HepG2 (cell line): ENCODE data around the gene PMFBP1. TPM values are rescaled to one million over a fixed set of nuclear protein-coding genes. Genes with fewer than 3 reads are reported as not detected.
A peak's percentile ranks its signal among the peaks of the same experiment; 100 is the strongest.

ENCODE experiments used
- CENPBD1 ChIP-seq: sonication (generic); formaldehyde crosslinking; IDR thresholded peaks from 2 replicates; pipeline ENCODE4 v1.8.0; 2022; ENCODE audit warnings: missing genetic modification reagents, low read depth, mild to moderate bottlenecking, borderline replicate concordance
- CREB1 ChIP-seq, 2 experiments: fragments of 450-650 bp in 1 of 2; IDR thresholded peaks; 2 replicates each; pipeline ENCODE4 v1.6.1; 2016 to 2017; ENCODE audit warnings: control low read depth in 1 of 2, mild to moderate bottlenecking in 1 of 2, missing compliant biosample characterization in 1 of 2, missing genetic modification characterization in 1 of 2
- GLI4 ChIP-seq: sonication (generic); formaldehyde crosslinking; IDR thresholded peaks from 2 replicates; pipeline ENCODE4 v1.5.1; 2020; ENCODE audit warnings: missing genetic modification reagents, mild to moderate bottlenecking, moderate library complexity, borderline replicate concordance
- HMG20A ChIP-seq: IDR thresholded peaks from 2 replicates; pipeline ENCODE4 v1.6.1; 2016; ENCODE audit warnings: borderline replicate concordance
- HMG20B ChIP-seq: conservative IDR thresholded peaks from 2 replicates; pipeline ENCODE4 v1.6.1; 2016; ENCODE audit warnings: missing genetic modification reagents, missing compliant biosample characterization
- IRF1 ChIP-seq: sonication (generic); formaldehyde crosslinking; IDR thresholded peaks from 2 replicates; pipeline ENCODE4 v1.4.0; 2020; ENCODE audit warnings: low read depth, mild to moderate bottlenecking, missing genetic modification reagents
- PHF21A ChIP-seq: sonication (generic); formaldehyde crosslinking; IDR thresholded peaks from 2 replicates; pipeline ENCODE4 v1.5.0; 2020; ENCODE audit warnings: mild to moderate bottlenecking, missing genetic modification reagents
- PHF5A ChIP-seq: IDR thresholded peaks from one replicate; pipeline ENCODE4 v1.6.1; 2018; ENCODE audit warnings: low read depth, missing genetic modification reagents; ENCODE audit not compliant: unreplicated experiment
- PRPF4 ChIP-seq: fragments of 200-400 bp; formaldehyde crosslinking; IDR thresholded peaks from 2 replicates; pipeline ENCODE4 v1.6.1; 2016; ENCODE audit warnings: low read length, low read depth; ENCODE audit not compliant: poor library complexity, severe bottlenecking
- REL ChIP-seq: sonication (generic); formaldehyde crosslinking; conservative IDR thresholded peaks from 2 replicates; pipeline ENCODE4 v1.8.0; 2022; ENCODE audit warnings: mild to moderate bottlenecking, missing genetic modification reagents, moderate library complexity
- TAF1 ChIP-seq: sonication (generic); formaldehyde crosslinking; IDR thresholded peaks from 2 replicates; pipeline ENCODE4 v1.4.0; 2020; ENCODE audit warnings: missing genetic modification reagents
- TCF7 ChIP-seq: sonication (generic); IDR thresholded peaks from 2 replicates; pipeline ENCODE4 v1.6.1; 2016; ENCODE audit warnings: antibody characterized with exemption, low read depth
- ZFAT ChIP-seq: sonication (generic); formaldehyde crosslinking; conservative IDR thresholded peaks from 2 replicates; pipeline ENCODE4 v1.8.1; 2023; ENCODE audit warnings: missing genetic modification reagents, inconsistent platforms
- ZNF160 ChIP-seq: sonication (generic); formaldehyde crosslinking; IDR thresholded peaks from 2 replicates; pipeline ENCODE4 v1.8.0; 2022; ENCODE audit warnings: mild to moderate bottlenecking, inconsistent platforms, missing genetic modification reagents
- ZNF337 ChIP-seq: sonication (generic); formaldehyde crosslinking; IDR thresholded peaks from 2 replicates; pipeline ENCODE4 v1.5.1; 2020; ENCODE audit warnings: missing genetic modification reagents, low read depth, mild to moderate bottlenecking, borderline replicate concordance
- ZNF484 ChIP-seq: sonication (generic); formaldehyde crosslinking; IDR thresholded peaks from 2 replicates; pipeline ENCODE4 v1.5.1; 2020; ENCODE audit warnings: mild to moderate bottlenecking, low read depth, missing genetic modification reagents, borderline replicate concordance
- ZNF572 ChIP-seq: sonication (generic); formaldehyde crosslinking; IDR thresholded peaks from 2 replicates; pipeline ENCODE4 v1.5.1; 2020; ENCODE audit warnings: mild to moderate bottlenecking, missing genetic modification reagents
- ZNF75D ChIP-seq: sonication (generic); formaldehyde crosslinking; IDR thresholded peaks from 2 replicates; pipeline ENCODE4 v1.8.1; 2023; ENCODE audit warnings: missing genetic modification reagents, mild to moderate bottlenecking, borderline replicate concordance
- ZNF776 ChIP-seq: sonication (generic); formaldehyde crosslinking; IDR thresholded peaks from 2 replicates; pipeline ENCODE4 v1.4.0; 2020; ENCODE audit warnings: mild to moderate bottlenecking, missing genetic modification reagents
- polyA plus RNA-seq, 8 experiments: library from polyadenylated mRNA; depleted of rRNA in 3 of 8; stranded (reverse) in 7 of 8; unstranded in 1 of 8; fragments of >200 nt; fragmentation: Illumina TruSeq in 4 of 8; extraction: Trizol in 4 of 8; gene quantifications; 2 replicates each; pipeline versions ENCODE4 v1.2.1 to v1.2.3, GENCODE V29; 2011 to 2016; ENCODE audit warnings: low read depth in 4 of 8, missing spikeins in 1 of 8, mixed read lengths in 1 of 8; ENCODE audit not compliant: insufficient read depth in 1 of 8
- total RNA-seq, 5 experiments: library from RNA; depleted of rRNA; stranded (reverse); fragments of >200 nt; fragmentation: Illumina TruSeq; extraction: Trizol; gene quantifications; 2 replicates each; pipeline ENCODE4 v1.2.3, GENCODE V29; 2016; ENCODE audit warnings: low read depth in 1 of 5
- TF ChIP-seq, protein P1 (sequence below): sonication (generic); formaldehyde crosslinking; conservative IDR thresholded peaks from 2 replicates; pipeline ENCODE4 v1.4.0; 2020; ENCODE audit warnings: mild to moderate bottlenecking, missing genetic modification reagents, moderate library complexity
- TF ChIP-seq, protein P2 (sequence below): sonication (generic); IDR thresholded peaks from 2 replicates; pipeline ENCODE4 v1.6.1; 2016; ENCODE audit warnings: low read depth, borderline replicate concordance
- TF ChIP-seq, protein P3 (sequence below): sonication (generic); formaldehyde crosslinking; IDR thresholded peaks from 2 replicates; pipeline ENCODE4 v1.8.1; 2023; ENCODE audit warnings: mild to moderate bottlenecking, moderate library complexity, missing genetic modification reagents

PMFBP1 gene
- total and polyA plus RNA-seq, 2 of the 13 experiments (the other 11 are each of a cell fraction or from before 2014, with no cell fraction given): 1.9 to 3.8 TPM

DNA sequence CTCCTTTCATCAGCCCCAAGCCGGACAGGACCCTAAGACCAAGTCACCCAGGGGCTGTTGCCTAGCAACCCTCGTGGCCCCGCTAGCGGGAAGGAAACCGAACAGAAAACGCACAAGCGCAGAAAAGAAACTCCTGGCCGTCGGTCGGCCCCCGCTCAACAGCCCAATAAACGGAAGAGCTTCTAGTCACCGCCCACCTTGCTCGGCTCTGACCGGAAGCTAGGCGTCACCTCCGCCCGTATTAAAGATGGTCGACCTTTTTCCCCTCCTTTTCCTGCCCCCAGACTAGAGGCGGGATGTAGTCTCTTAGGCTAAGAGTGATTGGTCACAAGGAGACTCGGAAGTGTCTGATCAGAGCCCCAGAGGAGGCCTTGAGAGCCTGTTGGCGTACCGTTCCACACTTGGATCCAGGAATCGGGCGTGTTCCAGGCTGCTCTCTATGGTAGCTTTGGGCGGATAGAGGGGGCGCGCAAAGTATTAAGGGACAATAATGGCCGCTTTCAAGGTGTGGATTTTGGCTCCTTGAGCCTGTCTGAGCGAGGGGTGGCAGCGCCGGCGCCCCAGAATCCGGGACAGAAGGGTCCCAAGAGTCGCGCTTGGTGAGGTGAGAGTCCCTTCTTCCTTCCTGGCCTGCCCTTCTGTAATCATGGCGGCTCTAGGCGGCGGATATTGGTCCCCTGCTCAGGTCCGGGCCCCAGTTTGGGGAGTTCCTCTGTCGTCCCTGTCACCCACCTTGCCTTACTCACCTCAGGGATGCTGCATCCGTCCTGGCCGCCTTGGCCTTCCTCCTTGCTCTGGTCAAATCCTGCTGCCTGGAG is 78.3 kb downstream of the PMFBP1 start, which contains the start of the genes DHX38 and TXNL4B (continued):
- TF ChIP-seq PRPF4: no peak
- TF ChIP-seq TCF7: no peak
- TF ChIP-seq ZNF776 (CRISPR knock-in tag): peak; percentile 75; the same call in 1 of the 2 replicates
- TF ChIP-seq, protein P1, sequence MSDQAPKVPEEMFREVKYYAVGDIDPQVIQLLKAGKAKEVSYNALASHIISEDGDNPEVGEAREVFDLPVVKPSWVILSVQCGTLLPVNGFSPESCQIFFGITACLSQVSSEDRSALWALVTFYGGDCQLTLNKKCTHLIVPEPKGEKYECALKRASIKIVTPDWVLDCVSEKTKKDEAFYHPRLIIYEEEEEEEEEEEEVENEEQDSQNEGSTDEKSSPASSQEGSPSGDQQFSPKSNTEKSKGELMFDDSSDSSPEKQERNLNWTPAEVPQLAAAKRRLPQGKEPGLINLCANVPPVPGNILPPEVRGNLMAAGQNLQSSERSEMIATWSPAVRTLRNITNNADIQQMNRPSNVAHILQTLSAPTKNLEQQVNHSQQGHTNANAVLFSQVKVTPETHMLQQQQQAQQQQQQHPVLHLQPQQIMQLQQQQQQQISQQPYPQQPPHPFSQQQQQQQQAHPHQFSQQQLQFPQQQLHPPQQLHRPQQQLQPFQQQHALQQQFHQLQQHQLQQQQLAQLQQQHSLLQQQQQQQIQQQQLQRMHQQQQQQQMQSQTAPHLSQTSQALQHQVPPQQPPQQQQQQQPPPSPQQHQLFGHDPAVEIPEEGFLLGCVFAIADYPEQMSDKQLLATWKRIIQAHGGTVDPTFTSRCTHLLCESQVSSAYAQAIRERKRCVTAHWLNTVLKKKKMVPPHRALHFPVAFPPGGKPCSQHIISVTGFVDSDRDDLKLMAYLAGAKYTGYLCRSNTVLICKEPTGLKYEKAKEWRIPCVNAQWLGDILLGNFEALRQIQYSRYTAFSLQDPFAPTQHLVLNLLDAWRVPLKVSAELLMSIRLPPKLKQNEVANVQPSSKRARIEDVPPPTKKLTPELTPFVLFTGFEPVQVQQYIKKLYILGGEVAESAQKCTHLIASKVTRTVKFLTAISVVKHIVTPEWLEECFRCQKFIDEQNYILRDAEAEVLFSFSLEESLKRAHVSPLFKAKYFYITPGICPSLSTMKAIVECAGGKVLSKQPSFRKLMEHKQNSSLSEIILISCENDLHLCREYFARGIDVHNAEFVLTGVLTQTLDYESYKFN (CRISPR knock-in tag): peak; percentile 64
- no peak for TF ChIP-seq PHF5A (CRISPR knock-in tag)
- no peak; the same call in 1 of the 2 replicates for TF ChIP-seq IRF1 (CRISPR knock-in tag)
- TF ChIP-seq ZNF572 (CRISPR knock-in tag): no peak
- TF ChIP-seq, protein P2, sequence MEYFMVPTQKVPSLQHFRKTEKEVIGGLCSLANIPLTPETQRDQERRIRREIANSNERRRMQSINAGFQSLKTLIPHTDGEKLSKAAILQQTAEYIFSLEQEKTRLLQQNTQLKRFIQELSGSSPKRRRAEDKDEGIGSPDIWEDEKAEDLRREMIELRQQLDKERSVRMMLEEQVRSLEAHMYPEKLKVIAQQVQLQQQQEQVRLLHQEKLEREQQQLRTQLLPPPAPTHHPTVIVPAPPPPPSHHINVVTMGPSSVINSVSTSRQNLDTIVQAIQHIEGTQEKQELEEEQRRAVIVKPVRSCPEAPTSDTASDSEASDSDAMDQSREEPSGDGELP: no peak; the same call in none of the 2 replicates
- TF ChIP-seq ZFAT (CRISPR knock-in tag): no peak
- TF ChIP-seq HMG20A (CRISPR knock-in tag): no peak
- peak; percentile 91 for TF ChIP-seq CREB1 (IDR thresholded peaks at IDR 0.05)
- peak; percentile 99 for TF ChIP-seq CREB1 (CRISPR knock-in tag; IDR thresholded peaks at IDR 0.05)
- TF ChIP-seq TAF1 (CRISPR knock-in tag): peak; percentile 85
- peak; percentile 91; the same call in 1 of the 2 replicates for TF ChIP-seq GLI4 (CRISPR knock-in tag)
- no peak for TF ChIP-seq ZNF160
- TF ChIP-seq, protein P3, sequence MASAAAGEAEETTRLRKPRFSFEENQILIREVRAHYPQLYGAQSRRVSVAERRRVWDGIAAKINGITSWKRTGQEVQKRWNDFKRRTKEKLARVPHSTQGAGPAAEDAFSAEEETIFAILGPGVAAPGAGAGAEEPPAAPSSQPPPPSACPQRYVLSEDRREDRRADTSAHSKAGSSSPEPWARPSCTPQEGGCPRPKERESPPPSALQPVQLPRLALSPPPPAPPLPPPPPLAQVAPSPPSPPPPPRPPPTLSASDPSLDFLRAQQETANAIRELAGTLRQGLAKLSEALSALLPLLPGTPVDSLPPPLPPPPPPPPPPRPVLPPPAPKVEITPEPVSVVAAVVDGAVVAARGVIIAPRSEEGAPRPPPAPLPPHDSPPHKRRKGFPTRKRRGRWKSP (CRISPR knock-in tag): peak; percentile 27
- no peak; the same call in 1 of the 2 replicates for TF ChIP-seq HMG20B (CRISPR knock-in tag)
- no peak for TF ChIP-seq ZNF75D (CRISPR knock-in tag)
- TF ChIP-seq ZNF337 (CRISPR knock-in tag): no peak; the same call in 1 of the 2 replicates
- TF ChIP-seq PHF21A (CRISPR knock-in tag): peak; percentile 81; the same call in 1 of the 2 replicates
- TF ChIP-seq ZNF484 (CRISPR knock-in tag): 0 out of 2 replicates have a peak, but pooled peaks have one; percentile 66
- no peak for TF ChIP-seq CENPBD1 (CRISPR knock-in tag)
- no peak for TF ChIP-seq REL
